Activated effector memory CD4-positive, alpha-beta T cell treated with anti-CD3 and anti-CD28 coated beads, Interleukin-2, amount 50 U/mL, for 16 hours (primary cell): ENCODE results near the gene CD82.

Source experiments
- DNase-seq: peaks from one replicate; pipeline ENCODE4 v3.0.0-alpha.2; 2020

The CD82 gene

DNA sequence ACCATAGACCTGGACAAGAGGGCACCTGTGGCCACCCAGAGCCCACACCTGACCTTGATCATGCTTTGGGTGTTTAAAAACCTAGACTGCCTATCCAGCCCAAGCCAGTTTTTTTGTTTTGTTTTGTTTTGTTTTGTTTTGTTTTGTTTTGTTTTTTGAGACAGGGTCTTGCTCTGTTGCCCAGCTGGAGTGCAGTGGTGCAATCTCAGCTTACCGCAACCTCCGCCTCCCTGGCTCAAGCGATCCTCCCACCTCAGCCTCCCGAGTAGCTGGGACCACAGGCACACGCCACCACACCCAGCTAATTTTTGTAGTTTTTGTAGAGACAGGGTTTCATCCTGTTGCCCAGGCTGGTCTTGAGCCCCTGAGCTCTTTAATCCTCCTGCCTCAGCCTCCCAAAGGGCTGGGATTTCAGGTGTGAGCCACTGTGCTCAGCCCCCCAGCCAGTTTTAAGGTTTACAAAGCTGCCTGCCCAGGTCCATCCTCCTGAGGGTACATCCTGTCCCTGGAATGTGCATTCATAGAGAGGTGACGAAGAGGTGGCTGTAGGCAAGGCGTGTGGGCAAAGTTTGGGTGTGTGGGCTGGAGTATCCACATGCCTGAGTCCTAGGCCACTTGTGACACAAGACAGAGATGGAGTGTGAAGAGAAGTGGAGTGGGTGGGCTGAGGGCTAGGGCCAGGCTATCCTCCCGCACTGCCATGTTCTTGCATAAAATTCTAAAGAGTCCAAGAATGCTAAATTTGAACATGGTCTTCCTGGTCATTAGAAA, 3.3 kb upstream of the CD82 start:
- DNase-seq = no peak

GRCh38 chr11:44562845-44563460, 2.5 kb upstream of the CD82 start:
- DNase-seq = no peak

DNA sequence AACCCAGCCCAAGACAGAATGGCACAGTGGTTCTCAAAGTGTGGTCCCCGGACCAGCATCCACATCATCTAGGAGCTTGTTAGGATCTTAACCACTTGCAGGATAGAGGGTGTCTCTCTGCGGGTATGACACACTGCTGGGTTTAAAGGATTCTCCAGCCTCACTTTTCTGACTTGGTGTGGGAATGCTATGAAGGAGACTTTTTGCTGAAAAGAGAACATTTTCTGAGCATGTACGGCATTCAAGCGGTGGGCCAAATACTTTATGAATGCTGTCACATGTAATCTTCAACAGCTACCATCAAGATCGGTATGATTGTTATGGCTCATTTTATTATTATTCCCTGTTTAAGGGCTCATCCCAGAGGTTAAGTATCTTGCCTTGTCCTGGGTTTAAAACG, 1.8 kb upstream of the CD82 start:
- no peak for DNase-seq

DNA sequence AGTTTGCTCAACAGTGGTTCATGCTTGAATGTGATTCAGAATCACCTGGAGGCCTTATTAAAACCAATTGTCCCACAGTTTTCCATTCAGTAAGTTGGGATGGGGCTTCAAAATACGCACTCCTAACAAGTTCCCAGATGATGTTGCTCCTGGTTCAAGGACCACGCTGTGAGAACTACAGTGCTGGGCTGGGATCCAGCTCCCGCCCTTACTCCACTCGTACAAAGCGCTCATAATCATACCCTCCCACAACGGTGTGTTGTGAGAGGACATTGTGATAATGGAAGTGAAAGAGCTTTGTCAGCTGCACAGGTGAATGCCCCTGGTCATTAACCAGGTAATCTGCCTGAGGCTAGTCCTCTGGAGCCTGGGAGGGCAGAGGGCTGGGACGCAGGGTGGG, 1.3 kb upstream of the CD82 start:
- DNase-seq = no peak

DNA sequence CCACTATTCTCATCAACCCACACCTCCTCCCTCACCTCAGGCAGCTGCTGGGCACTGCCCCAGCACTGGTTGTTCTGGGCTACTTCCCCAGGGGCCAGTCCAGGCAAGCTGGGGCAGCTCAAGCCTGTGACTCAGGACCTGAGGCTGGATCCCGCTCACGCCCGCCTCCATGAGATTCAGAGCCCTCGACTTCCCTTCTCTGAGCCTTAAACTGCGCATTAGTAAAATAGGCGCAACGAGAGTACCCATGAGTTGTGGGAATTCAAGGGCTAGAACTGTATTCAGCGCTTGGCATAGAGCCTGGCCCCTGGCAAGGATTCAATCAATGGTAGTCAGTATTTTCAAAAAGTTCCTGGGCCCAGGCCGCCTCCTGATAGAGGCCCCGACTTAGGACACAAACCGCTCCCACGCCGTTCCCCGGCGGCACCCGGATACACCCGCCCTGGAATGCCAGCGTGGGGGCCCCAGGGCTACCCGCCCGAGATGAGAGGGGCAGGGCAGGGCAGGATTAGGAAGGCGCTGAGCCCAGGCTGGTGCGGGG, 723 bp upstream of the CD82 start:
- DNase-seq = no peak

DNA sequence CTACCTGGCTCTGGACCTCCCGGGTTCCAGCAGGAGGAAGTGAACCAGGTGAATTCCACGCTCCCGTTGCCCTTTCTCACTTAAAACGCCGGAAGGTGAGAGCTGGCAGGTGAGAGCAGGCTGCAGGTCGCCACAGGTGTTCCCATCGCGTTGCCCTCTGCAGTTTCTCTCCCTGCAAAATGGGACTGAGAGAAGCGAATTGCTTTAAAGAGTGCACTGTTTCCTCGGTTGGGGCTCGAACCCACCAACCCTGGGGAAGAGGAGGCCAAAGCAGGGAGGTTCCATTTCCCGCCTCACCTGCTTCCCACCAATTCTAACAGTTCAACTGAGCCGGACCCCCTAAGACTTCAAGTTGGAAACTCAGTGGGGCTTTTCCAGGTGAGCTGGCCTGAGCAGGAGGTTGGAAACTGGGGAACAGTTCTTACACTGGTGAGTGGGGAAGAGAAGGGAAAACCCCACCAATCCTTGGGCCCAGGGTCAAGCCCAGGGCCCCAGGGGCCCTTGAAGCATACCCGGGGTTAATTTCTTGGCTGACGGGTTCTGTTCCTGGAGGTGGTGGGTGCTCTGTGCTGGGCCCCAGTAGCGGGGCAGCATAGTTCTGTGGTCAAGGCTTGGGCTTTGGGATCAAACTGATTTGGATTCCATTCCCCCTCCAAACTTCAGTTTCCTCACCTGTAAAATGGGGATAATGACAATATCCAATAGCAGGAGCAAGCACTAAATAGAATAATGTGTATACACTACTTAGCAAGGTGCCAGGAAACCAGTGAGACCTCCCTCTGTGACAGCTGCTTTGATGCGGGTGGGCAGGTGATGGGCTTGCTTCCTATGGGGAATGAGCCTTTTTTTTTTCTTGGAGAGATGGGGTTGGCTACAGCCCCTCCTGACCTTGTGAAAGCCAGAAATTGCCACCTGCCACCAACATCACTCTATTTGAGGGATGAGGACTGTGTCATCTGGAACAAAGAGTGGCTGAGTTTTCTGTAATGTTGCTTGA, 788 bp downstream of the CD82 start:
- DNase-seq = no peak

- DNase-seq = peak; percentile 81
These were observed 1.8 kb downstream of the CD82 start for GRCh38 chr11:44566952-44567875.

- no peak for DNase-seq
These were observed 2.4 kb downstream of the CD82 start for GRCh38 chr11:44567876-44568256.

DNA sequence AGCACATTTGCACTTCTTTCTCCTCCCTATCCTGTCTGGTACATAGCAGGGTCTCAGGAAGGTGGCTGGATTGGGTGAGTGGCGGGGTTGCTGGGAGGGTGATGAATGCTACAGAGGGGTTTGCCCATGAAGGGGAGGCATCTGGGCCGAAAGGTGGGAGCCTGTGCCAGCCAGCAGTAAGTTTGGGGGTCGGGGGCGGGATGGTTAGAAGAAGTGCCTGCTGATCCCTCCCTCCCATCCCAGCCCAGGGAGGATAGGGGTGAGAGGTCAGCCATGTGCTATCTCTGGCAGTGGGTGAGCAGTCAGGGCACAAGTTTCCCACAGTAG, 2.8 kb downstream of the CD82 start:
- no peak for DNase-seq

DNA sequence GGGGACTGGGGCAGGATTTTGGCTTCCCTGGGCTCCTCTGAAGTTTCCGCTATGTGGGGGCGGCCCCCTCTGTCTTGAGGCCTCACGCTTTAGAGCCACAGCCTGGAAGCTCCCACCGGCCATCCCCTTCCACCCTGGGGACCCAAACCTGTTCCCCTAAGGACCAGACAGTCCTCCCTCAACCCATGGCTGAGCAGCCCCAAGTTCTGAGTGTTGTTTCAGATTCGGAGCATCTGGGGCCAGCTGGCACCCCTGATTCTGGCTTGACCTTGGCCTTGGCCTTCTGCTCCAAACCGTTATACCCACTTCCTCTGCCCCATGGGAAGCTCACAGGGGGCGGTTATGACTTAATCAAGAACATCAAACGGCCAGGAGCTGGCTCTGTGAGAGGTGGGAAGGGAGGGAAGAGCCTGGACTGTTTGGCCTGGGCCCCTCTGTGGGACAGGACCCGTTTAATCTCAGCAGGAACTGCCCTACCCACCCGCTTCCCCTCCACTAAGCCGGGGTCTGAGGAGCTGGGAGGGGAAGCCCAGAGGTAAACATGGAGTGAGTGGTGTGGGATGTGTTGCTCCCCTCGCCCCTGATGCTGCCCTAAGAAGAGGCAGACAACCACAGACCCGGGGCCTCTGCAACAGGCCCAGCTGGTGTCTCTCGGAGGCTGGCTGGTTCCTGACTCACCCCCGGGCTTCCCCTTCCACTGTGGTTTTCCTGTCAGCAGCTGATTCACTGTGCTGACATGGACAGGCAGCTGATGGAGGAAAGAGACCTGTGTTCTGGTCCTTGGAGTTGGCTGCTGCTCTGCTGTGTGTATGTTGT, 3.4 kb downstream of the CD82 start:
- DNase-seq = peak; percentile 96

- no peak for DNase-seq
These were observed 5.1 kb downstream of the CD82 start for GRCh38 chr11:44570411-44571155.

GRCh38 chr11:44571871-44572270, 6.4 kb downstream of the CD82 start:
- DNase-seq = no peak

- DNase-seq = no peak
These were observed 7.0 kb downstream of the CD82 start for GRCh38 chr11:44572436-44572835.

- DNase-seq = peak; percentile 79
These were observed 7.4 kb downstream of the CD82 start for GRCh38 chr11:44572884-44573283.

- DNase-seq = peak; percentile 69
These were observed 7.9 kb downstream of the CD82 start for GRCh38 chr11:44573333-44573732.

GRCh38 chr11:44574610-44575287, 9.3 kb downstream of the CD82 start:
- DNase-seq = peak; percentile 74

DNA sequence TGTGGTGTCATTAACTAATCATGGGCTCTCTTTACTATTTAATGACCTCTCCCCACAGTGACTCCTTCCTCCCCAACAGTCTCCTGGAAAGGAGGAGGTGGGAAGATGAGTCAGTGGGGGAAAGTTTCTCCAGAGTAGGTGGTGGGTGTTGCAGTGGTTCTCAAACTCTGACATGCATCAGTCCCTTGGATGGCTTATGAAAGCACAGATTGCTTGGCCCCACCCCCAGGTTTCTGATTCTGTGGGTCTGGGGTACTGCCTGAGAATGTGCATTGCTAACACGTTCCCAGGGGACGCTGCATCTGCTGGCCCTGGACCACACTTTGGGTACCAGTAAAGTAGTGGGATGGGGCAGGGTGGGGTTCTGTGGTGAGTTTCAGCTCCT, 9.8 kb downstream of the CD82 start:
- DNase-seq = peak; percentile 86

DNA sequence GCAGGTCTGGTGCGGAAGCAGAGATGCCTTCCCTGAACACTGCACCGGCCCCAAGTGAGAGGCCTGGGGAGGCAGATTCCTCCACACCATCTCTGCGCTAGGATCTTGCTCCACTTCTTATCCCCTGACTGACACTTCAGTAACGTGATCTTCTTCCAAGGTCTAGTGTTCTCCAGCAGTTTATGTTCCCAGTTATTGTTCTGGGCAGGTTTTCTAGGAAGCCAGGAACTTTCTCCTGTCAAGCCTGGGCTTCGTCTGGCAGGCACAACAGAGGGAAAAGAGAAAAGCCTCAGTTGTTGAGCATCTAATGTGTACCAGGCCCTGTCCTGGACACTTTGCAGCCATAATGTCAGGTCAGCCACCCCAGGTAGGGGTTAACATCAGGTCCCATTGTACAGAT, 10.5 kb downstream of the CD82 start:
- no peak for DNase-seq

DNA sequence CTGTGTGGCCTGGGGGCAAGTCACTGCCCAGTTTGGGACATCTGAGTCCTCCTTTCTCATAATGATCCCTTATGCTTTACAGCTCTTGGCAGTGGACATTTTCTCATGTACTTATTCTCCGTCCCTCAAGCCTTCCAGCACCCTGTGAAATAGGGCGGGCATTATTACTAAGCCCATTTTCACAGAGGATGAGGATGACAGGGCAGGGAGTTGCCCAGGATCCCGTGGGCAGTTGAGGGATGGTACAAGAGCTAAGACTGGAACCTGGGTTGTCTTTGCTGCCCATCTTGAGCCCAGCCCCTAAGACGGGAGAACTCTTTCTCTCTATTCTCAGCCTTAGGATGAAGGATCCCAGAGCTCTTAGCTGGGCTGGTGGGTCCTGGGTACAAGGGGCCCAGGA, 11.2 kb downstream of the CD82 start:
- DNase-seq = no peak

DNA sequence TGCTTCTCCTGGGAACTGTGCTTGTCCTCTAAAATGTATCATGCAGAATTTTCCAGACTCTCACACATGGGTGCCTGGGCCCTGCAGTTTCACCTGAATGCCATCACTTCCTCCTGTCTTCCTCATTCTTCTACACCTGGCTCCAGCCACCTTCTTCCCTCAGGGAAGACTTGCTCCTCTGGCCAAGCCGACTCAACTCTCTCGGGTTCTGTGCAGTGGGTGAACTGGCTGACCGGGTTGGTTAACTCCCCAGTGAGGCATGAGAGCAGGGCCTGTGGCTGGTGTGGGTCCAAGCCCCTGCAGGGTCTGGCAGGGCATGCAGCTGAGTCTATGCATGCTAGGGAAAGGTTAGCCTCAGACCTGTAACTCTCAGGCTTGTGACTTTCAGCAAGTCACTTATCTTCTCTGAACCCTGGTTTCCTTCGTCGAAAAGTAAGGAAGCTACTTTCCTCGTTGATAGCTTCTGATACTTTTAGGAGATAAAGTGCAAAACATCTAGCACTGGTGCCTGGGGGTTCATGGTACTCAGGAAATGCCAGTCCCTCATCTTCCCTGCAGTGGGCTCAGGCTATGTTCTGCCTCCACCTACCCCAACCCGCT, 11.9 kb downstream of the CD82 start:
- no peak for DNase-seq
